Naive B cell (primary cell): Measurements from ENCODE around the gene PHF10. TPM values are rescaled to one million over a fixed set of nuclear protein-coding genes. Genes with fewer than 3 reads are reported as not detected.

Source experiments
- ATAC-seq, 2 donors: fragments of 150-1000 bp; cut with Tn5 transposase; 2 replicates each; pipeline ENCODE4 v1.10.0; 2021; ENCODE audit warnings: low read depth in 2 of 2, mild to moderate bottlenecking in 2 of 2, moderate library complexity in 2 of 2
- DNase-seq: peaks from one replicate; pipeline ENCODE4 v3.0.0; 2022
- H3K27ac Mint-ChIP-seq, 6 donors: one replicate each; pipeline ENCODE4 v1.8.0; 2020 to 2022; ENCODE audit warnings: mild to moderate bottlenecking in 6 of 6, mixed read lengths in 6 of 6, moderate library complexity in 5 of 6, inconsistent platforms in 2 of 6
- H3K27me3 Mint-ChIP-seq, 3 donors: one replicate each; pipeline ENCODE4 v1.8.0; 2021 to 2022; ENCODE audit warnings: mixed read lengths in 3 of 3, mild to moderate bottlenecking in 1 of 3
- H3K36me3 Mint-ChIP-seq, 2 donors: one replicate each; pipeline ENCODE4 v1.8.0; 2020 to 2022; ENCODE audit warnings: mixed read lengths in 2 of 2, inconsistent platforms in 1 of 2, mild to moderate bottlenecking in 1 of 2
- H3K4me1 Mint-ChIP-seq, 3 donors: one replicate each; pipeline ENCODE4 v1.8.0; 2020 to 2022; ENCODE audit warnings: mixed read lengths in 3 of 3, inconsistent platforms in 1 of 3, mild to moderate bottlenecking in 1 of 3, moderate library complexity in 1 of 3
- H3K4me3 Mint-ChIP-seq, 8 donors: one replicate each; pipeline ENCODE4 v1.8.0; 2020 to 2022; ENCODE audit warnings: mild to moderate bottlenecking in 8 of 8, mixed read lengths in 8 of 8, moderate library complexity in 8 of 8, inconsistent platforms in 2 of 8
- H3K9me3 Mint-ChIP-seq, 7 donors: one replicate each; pipeline ENCODE4 v1.8.0; 2020 to 2022; ENCODE audit warnings: mixed read lengths in 7 of 7, mild to moderate bottlenecking in 5 of 7, inconsistent platforms in 2 of 7, moderate library complexity in 1 of 7
- polyA plus RNA-seq, 6 donors: library from polyadenylated mRNA; unstranded; fragments of 300-500 nt; fragmentation: Illumina TruSeq; gene quantifications; one replicate each; pipeline ENCODE4 v1.2.3, GENCODE V29; 2021; ENCODE audit warnings: low read depth in 6 of 6

The PHF10 gene
- polyA plus RNA-seq, 6 donors from 2014 or later = 12.9 to 22.9 (median 17.6) TPM

DNA sequence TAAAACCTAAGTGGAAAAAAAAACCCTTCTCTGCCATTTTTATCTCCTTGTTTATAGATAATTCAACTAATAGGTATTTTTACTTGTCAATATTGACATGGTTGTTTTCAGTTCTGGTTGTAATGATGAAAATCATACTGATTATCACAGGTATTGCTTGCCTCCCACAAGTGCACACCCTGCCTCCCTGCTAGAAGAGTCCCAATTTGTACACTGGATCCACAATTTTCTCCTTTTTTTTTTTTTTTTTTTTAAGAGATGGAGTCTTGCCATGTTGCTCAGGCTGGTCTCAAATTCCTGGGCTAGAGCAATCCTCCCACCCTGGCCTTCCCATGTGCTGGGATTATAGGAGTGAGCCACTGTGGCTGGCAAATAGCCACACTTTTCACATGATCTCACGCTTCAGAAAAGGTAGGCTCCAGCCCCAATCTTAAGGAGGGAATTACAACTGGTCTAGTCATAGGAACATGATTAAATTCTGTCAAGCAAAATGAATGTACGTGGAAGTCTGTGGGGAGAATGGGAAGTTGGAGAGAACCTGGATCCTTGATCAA, 14.8 kb upstream of the PHF10 start:
- ATAC-seq = no peak
- Mint-ChIP-seq H3K4me3 (no peak overlapping the region), H3K27me3 (peaks cover 5 to 31% (median 25%) of the 10 kb centered on the region in 3 donors), H3K9me3 (no peaks in the 10 kb centered on the region), H3K4me1 (no peaks in the 10 kb centered on the region), H3K36me3 (no peaks in the 10 kb centered on the region), H3K27ac (no peak overlapping the region)
- DNase-seq = no peak

- Mint-ChIP-seq H3K27ac (no peak overlapping the region), H3K4me1 (no peaks in the 10 kb centered on the region), H3K27me3 (peaks cover 5 to 33% (median 25%) of the 10 kb centered on the region in 3 donors), H3K9me3 (peaks cover 0 to 2% (median 0%) of the 10 kb centered on the region in 7 donors), H3K4me3 (no peak overlapping the region), H3K36me3 (no peaks in the 10 kb centered on the region)
- no peak for DNase-seq
- ATAC-seq = no peak
These were observed 14.1 kb upstream of the PHF10 start for GRCh38 chr6:169738204-169738975.

GRCh38 chr6:169729961-169730360, 5.7 kb upstream of the PHF10 start:
- ATAC-seq (no peak), DNase-seq (no peak)
- Mint-ChIP-seq H3K27me3 (peaks cover 0 to 11% (median 3%) of the 10 kb centered on the region in 3 donors), H3K4me1 (peaks cover 5 to 8% (median 7%) of the 10 kb centered on the region in 3 donors), H3K4me3 (no peak overlapping the region), H3K36me3 (no peaks in the 10 kb centered on the region), H3K9me3 (peaks cover 0 to 2% (median 0%) of the 10 kb centered on the region in 7 donors), H3K27ac (no peak overlapping the region)

DNA sequence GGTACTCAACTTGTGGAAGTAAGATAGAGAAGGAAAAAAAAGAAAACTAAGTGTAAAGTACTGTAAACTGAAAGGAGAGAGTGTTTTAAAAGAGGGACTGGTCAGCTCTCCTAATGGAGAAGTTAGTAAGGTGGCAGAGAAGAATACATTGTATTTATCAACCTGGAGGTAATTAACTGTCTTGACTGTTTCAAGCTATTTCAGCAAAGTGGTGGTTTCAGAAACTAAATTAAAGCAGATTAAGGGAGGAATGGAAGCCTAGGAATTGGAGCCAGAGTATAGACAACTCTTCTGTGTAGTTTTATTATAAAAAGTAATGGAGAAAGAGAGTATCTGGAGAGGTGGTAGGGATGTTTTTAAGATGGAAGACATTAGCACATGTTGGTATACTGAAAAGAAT, 2.7 kb upstream of the PHF10 start:
- no peaks in the 10 kb centered on the region for H3K36me3 Mint-ChIP-seq
- no peaks in the 10 kb centered on the region for H3K27me3 Mint-ChIP-seq
- ATAC-seq (no peak), DNase-seq (no peak)
- peak overlapping the region in 2 of 6 donors; percentile 0 to 6 for H3K27ac Mint-ChIP-seq
- peak overlapping the region in 1 of 8 donors; percentile 83 for H3K4me3 Mint-ChIP-seq
- H3K4me1 Mint-ChIP-seq = peaks cover 12 to 15% (median 13%) of the 10 kb centered on the region in 3 donors
- H3K9me3 Mint-ChIP-seq = no peaks in the 10 kb centered on the region

- ATAC-seq (no peak), DNase-seq (no peak)
- H3K9me3 Mint-ChIP-seq = no peaks in the 10 kb centered on the region
- peak overlapping the region in 3 of 6 donors; percentile 17 to 64 (median 48) for H3K27ac Mint-ChIP-seq
- H3K4me1 Mint-ChIP-seq = peaks cover 13 to 22% (median 16%) of the 10 kb centered on the region in 3 donors
- H3K4me3 Mint-ChIP-seq = peak overlapping the region; percentile 13 to 93 (median 84)
- no peaks in the 10 kb centered on the region for H3K36me3 Mint-ChIP-seq
- no peaks in the 10 kb centered on the region for H3K27me3 Mint-ChIP-seq
These were observed 1.7 kb upstream of the PHF10 start for GRCh38 chr6:169726049-169726400.

DNA sequence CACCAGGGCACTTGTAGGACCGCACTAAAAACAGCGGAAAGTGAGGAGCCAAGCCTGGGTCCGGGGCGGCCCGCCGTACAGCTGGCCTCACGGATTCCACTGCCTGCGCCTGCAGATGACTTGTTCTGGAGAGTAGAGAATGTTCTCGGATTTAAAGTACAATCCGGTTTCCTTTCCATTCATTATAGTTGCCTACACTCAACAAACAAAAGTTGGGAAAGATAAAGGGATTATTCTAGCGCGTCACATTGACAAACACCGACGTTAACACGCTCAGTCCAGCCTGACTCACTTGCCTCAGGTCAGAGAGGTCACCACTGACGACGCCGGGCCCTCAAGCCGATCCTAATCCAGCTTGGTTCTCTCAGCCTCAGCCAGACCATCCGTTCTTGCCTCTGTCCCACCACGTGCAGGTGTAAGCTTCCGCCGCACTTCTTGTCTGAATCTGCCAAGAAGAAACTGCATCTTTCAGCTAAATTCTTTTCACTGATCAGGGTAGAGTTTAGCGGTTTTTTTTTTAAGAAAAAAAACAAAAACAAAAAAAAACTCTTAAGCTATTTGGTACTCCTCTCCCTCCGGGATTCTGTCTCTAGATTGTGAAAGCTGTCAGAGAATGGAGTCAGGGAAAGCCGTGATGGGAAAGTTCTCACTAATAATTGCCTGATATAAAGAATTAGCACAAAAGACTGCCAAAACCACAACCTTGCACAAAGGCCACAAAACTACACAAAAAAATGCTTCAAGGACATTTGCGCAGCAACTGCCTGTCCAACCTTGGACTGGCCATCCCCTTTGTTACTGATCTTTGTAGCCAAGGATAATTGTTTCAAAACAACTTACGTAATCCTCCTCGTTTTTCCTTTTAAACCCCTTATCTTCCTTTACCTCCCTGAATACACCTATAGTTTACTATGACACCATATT, 1.1 kb upstream of the PHF10 start:
- Mint-ChIP-seq H3K4me3 (peak overlapping the region; percentile 58 to 93 (median 86)), H3K27ac (peak overlapping the region in 5 of 6 donors; percentile 64 to 93 (median 86)), H3K27me3 (no peaks in the 10 kb centered on the region), H3K4me1 (peaks cover 16 to 22% (median 18%) of the 10 kb centered on the region in 3 donors), H3K36me3 (no peaks in the 10 kb centered on the region), H3K9me3 (no peaks in the 10 kb centered on the region)
- ATAC-seq (no peak), DNase-seq (no peak)

GRCh38 chr6:169723991-169724493, 258 bp downstream of the PHF10 start:
- DNase-seq (peak; percentile 53), ATAC-seq (peak; percentile 44)
- Mint-ChIP-seq H3K27me3 (no peaks in the 10 kb centered on the region), H3K4me3 (peak overlapping the region in 7 of 8 donors; percentile 46 to 88 (median 59)), H3K9me3 (no peaks in the 10 kb centered on the region), H3K4me1 (peaks cover 26 to 30% (median 27%) of the 10 kb centered on the region in 3 donors), H3K36me3 (no peaks in the 10 kb centered on the region), H3K27ac (peak overlapping the region in 2 of 6 donors; percentile 64 to 79)

GRCh38 chr6:169723200-169723909, 945 bp downstream of the PHF10 start:
- Mint-ChIP-seq H3K27me3 (no peaks in the 10 kb centered on the region), H3K4me3 (peak overlapping the region; percentile 82 to 97 (median 94)), H3K36me3 (no peaks in the 10 kb centered on the region), H3K4me1 (peaks cover 26 to 33% (median 28%) of the 10 kb centered on the region in 3 donors), H3K27ac (peak overlapping the region; percentile 61 to 99 (median 94)), H3K9me3 (no peaks in the 10 kb centered on the region)
- DNase-seq = peak; percentile 73
- ATAC-seq = peak; percentile 42 to 44

GRCh38 chr6:169722362-169723199, 1.7 kb downstream of the PHF10 start:
- Mint-ChIP-seq H3K4me3 (peak overlapping the region; percentile 82 to 97 (median 94)), H3K4me1 (peaks cover 26 to 37% (median 28%) of the 10 kb centered on the region in 3 donors), H3K9me3 (no peaks in the 10 kb centered on the region), H3K27ac (peak overlapping the region; percentile 61 to 99 (median 94)), H3K27me3 (no peaks in the 10 kb centered on the region), H3K36me3 (no peaks in the 10 kb centered on the region)
- DNase-seq (peak; percentile 41), ATAC-seq (peak; percentile 11 to 14)

DNA sequence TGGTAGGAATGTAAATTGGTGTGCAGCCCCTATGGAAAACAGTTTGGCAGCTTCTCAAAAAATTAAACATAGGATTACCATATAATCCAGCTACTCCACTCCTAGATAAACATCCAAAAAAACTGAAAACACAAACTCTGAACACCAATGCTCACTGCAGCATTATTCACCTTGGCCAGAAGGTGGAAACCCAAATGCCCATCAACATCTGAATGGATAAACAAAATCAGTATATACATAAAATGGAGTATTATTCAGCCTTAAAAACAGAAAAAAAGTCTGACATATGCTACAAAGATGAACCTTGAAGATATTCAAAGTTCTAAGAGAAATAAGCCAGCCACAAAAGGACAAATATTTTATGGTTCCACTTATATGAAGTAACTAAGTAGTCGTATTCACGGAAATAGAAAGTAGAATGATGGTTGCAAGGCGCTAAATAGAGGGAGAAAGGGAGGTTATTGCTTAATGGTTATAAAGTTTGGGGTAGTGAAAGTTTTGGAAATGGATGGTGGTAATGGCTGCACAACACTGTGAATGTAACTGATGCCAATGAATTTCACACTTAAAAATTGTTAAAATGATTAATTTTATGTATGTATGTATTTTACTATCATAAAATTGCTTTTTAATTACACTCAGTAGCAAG, 4.0 kb downstream of the PHF10 start:
- Mint-ChIP-seq H3K36me3 (peaks cover 0 to 6% of the 10 kb centered on the region in 2 donors), H3K4me1 (peaks cover 18 to 34% (median 22%) of the 10 kb centered on the region in 3 donors), H3K4me3 (peak overlapping the region in 1 of 8 donors; percentile 41), H3K9me3 (no peaks in the 10 kb centered on the region), H3K27ac (peak overlapping the region in 2 of 6 donors; percentile 9 to 57), H3K27me3 (no peaks in the 10 kb centered on the region)
- no peak for DNase-seq
- ATAC-seq = no peak

DNA sequence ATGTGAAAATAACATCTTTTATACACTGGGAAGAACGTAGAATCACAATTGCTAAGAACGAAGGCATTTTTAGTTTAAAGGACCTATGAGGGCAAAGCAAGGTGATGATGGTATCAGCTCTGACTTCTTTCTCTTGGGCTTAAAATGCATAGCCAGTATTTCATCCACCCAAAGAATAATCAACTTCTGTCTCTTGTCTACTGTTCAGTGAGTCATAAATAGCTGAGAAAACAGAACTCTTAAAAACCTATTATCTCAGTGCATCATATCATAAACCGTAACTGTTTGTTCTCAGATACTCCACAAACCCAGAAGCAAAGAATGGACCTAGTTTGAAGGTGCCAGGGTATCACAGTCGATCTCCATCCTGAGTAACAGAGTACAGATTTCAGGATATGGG, 5.2 kb downstream of the PHF10 start:
- H3K27ac Mint-ChIP-seq = peak overlapping the region in 1 of 6 donors; percentile 40
- DNase-seq (no peak), ATAC-seq (no peak)
- H3K27me3 Mint-ChIP-seq = no peaks in the 10 kb centered on the region
- H3K4me1 Mint-ChIP-seq = peaks cover 18 to 30% (median 22%) of the 10 kb centered on the region in 3 donors
- no peak overlapping the region for H3K4me3 Mint-ChIP-seq
- peaks cover 0 to 12% of the 10 kb centered on the region in 2 donors for H3K36me3 Mint-ChIP-seq
- no peaks in the 10 kb centered on the region for H3K9me3 Mint-ChIP-seq
